Suprapubic skin (tissue), 4 donors: ENCODE data around the gene ZNF45. TPM values are rescaled to one million over a fixed set of nuclear protein-coding genes. Genes with fewer than 3 reads are reported as not detected.
A peak's percentile ranks its signal among the peaks of the same experiment; 100 is the strongest.
"Not testable (repeated sequence)": the region's sequence is repeated elsewhere in the genome, so short reads cannot be mapped to it uniquely, and the experiment has no call there.

Experiments used
- DNase-seq, 2 donors: peaks; one replicate each; pipeline ENCODE4 v3.0.0-alpha.2; 2019; ENCODE audit warnings: low spot score in 2 of 2
- H3K27ac ChIP-seq: fragments of 200-600 bp; sonication (generic); one replicate; pipeline ENCODE4 v1.5.1; 2019
- H3K27me3 ChIP-seq: fragments of 200-600 bp; sonication (generic); one replicate; pipeline ENCODE4 v1.5.1; 2019
- H3K36me3 ChIP-seq: fragments of 200-600 bp; sonication (generic); one replicate; pipeline ENCODE4 v1.5.1; 2019
- H3K4me1 ChIP-seq: fragments of 200-600 bp; sonication (generic); one replicate; pipeline ENCODE4 v1.5.1; 2019
- H3K4me3 ChIP-seq: fragments of 200-600 bp; sonication (generic); one replicate; pipeline ENCODE4 v1.5.1; 2019; ENCODE audit warnings: mild to moderate bottlenecking
- H3K9me3 ChIP-seq: fragments of 200-600 bp; sonication (generic); one replicate; pipeline ENCODE4 v1.5.1; 2019
- CTCF ChIP-seq, 2 donors: fragments of 200-600 bp in 1 of 2; fragments of 450-650 bp in 1 of 2; sonication (generic) in 1 of 2; IDR thresholded peaks; one replicate each; pipeline ENCODE4 v1.5.1; 2016 to 2019; ENCODE audit warnings: antibody characterized with exemption in 2 of 2, mild to moderate bottlenecking in 1 of 2, moderate library complexity in 1 of 2
- EP300 ChIP-seq: sonication (generic); formaldehyde crosslinking; IDR thresholded peaks from one replicate; pipeline ENCODE4 v1.6.1; 2017; ENCODE audit warnings: antibody characterized with exemption
- POLR2A ChIP-seq, 2 donors: fragments of 450-650 bp; IDR thresholded peaks; one replicate each; pipeline ENCODE4 v1.6.1; 2017; ENCODE audit warnings: antibody characterized with exemption in 2 of 2, mild to moderate bottlenecking in 2 of 2, moderate library complexity in 2 of 2
- POLR2AphosphoS5 ChIP-seq, 3 donors: sonication (generic); formaldehyde crosslinking; IDR thresholded peaks; one replicate each; pipeline ENCODE4 v1.6.1; 2017; ENCODE audit warnings: antibody characterized with exemption in 3 of 3
- WGBS: methylation state at CpG from one replicate; pipeline ENCODE4 v1.1.5; 2018; 5-methylcytosine and 5-hydroxymethylcytosine counted together
- total RNA-seq, 4 donors: library from RNA; depleted of rRNA; stranded (reverse); fragments of >200 nt; gene quantifications; one replicate each; pipeline ENCODE4 v1.1.0, GENCODE V29; 2016

The ZNF45 gene
- total RNA-seq, 4 donors from 2014 or later = 5.8 to 10.8 (median 9.9) TPM

- H3K4me3 ChIP-seq = no peak overlapping the region
Measured at GRCh38 chr19:43966079-43966694, 31.1 kb upstream of the ZNF45 start.

DNA sequence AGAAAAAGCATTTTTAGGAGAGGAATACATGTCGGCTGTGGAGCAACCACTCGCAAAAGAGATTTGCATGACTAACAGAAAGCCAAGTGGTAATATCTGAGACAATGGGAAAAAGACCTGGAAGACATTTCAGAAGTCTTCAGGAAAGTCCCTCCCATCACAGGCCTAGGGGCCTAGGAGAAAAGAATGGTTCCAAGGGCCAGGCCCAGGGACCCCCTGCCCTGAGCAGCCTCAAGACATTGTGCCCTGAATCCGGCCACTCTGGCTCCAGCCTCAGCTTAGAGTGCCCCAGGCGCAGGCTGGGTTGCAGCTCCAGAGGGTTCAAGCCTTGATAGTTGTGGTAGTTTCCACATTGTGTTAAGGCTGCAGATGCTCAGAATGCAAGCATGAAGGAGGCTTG is 25.3 kb upstream of the ZNF45 start:
- 66% methylated on average over 3 of the region's 4 CpGs for WGBS
- no peaks in the 10 kb centered on the region for H3K4me1 ChIP-seq
- TF ChIP-seq CTCF (IDR thresholded peaks at IDR 0.05) (no peak), POLR2AphosphoS5 (IDR thresholded peaks at IDR 0.05) (no peak), POLR2A (IDR thresholded peaks at IDR 0.05) (no peak), EP300 (no peak)
- DNase-seq = no peak
- peaks cover 23% of the 10 kb centered on the region for H3K36me3 ChIP-seq
- no peak overlapping the region for H3K4me3 ChIP-seq
- no peak overlapping the region for H3K27ac ChIP-seq
- no peaks in the 10 kb centered on the region for H3K27me3 ChIP-seq
- H3K9me3 ChIP-seq = peaks cover 39% of the 10 kb centered on the region

More at GRCh38 chr19:43966079-43966694, 31.1 kb upstream of the ZNF45 start:
- no peaks in the 10 kb centered on the region for H3K27me3 ChIP-seq
- TF ChIP-seq CTCF (IDR thresholded peaks at IDR 0.05) = no peak
- 100% methylated on average over 3 of the region's 3 CpGs for WGBS
- no peaks in the 10 kb centered on the region for H3K4me1 ChIP-seq
- H3K27ac ChIP-seq = no peak overlapping the region
- DNase-seq = no peak
- peaks cover 50% of the 10 kb centered on the region for H3K9me3 ChIP-seq
- H3K36me3 ChIP-seq = peaks cover 55% of the 10 kb centered on the region

DNA sequence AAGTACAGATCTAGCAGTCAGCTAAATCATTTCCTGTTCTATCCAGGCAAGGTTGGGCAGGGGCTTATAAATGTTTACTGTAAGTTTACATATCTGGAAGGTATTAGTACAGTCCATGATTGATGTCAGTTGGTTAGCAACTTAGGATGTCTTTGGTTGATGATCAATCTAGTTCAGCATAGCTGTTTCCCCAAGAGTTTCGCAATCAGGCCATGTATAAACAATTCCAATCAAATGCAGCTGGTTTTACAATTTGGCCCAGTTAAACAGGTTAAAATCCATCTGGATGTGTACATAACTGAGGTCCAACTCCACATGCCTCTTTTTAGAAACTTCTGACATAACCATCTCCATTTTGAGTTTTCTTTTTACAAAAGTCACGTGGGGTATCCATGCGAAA is 22.8 kb upstream of the ZNF45 start:
- H3K4me1 ChIP-seq = no peaks in the 10 kb centered on the region
- 87% methylated on average over 3 of the region's 3 CpGs for WGBS
- no peak overlapping the region for H3K4me3 ChIP-seq
- H3K9me3 ChIP-seq = peaks cover 21% of the 10 kb centered on the region
- peaks cover 15% of the 10 kb centered on the region for H3K36me3 ChIP-seq
- DNase-seq = no peak
- no peaks in the 10 kb centered on the region for H3K27me3 ChIP-seq
- H3K27ac ChIP-seq = no peak overlapping the region
- TF ChIP-seq POLR2A (IDR thresholded peaks at IDR 0.05) = no peak

- Histone ChIP-seq H3K9me3 (peaks cover 21% of the 10 kb centered on the region), H3K27me3 (no peaks in the 10 kb centered on the region), H3K27ac (no peak overlapping the region), H3K4me3 (no peak overlapping the region), H3K4me1 (no peaks in the 10 kb centered on the region), H3K36me3 (peaks cover 12% of the 10 kb centered on the region)
- DNase-seq = no peak
- TF ChIP-seq POLR2A (IDR thresholded peaks at IDR 0.05) (no peak), POLR2AphosphoS5 (IDR thresholded peaks at IDR 0.05) (no peak), EP300 (no peak), CTCF (IDR thresholded peaks at IDR 0.05) (no peak)
- 92% methylated on average over 3 of the region's 3 CpGs for WGBS
Measured at GRCh38 chr19:43956827-43957226, 21.7 kb upstream of the ZNF45 start.

GRCh38 chr19:43950834-43951645 is 16.0 kb upstream of the ZNF45 start, which contains the start of gene ZNF221:
Gene ZNF221 (plus strand): TSS chr19:43951228. CDS start chr19:43962727, 11,499 bp downstream.
- no peaks in the 10 kb centered on the region for H3K4me1 ChIP-seq
- peak within 1 kb of the TSS; percentile 73 for H3K4me3 ChIP-seq
- H3K27me3 ChIP-seq = peaks cover 14% of the 10 kb centered on the region
- peaks cover 12% of the 10 kb centered on the region for H3K36me3 ChIP-seq
- TF ChIP-seq POLR2AphosphoS5 (IDR thresholded peaks at IDR 0.05) (peak in 2 of 3 donors; percentile 74 to 76), EP300 (no peak), CTCF (IDR thresholded peaks at IDR 0.05) (peak in 1 of 2 donors; percentile 30)
- 1% methylated on average over 40 of the region's 40 CpGs for WGBS
- H3K9me3 ChIP-seq = peaks cover 12% of the 10 kb centered on the region
- H3K27ac ChIP-seq = no peak within 1 kb of the TSS
- peak; percentile 89 to 91 for DNase-seq

GRCh38 chr19:43949803-43950202 is 14.7 kb upstream of the ZNF45 start:
- peaks cover 12% of the 10 kb centered on the region for H3K9me3 ChIP-seq
- WGBS = 95% methylated on average over 2 of the region's 2 CpGs
- peaks cover 19% of the 10 kb centered on the region for H3K27me3 ChIP-seq
- H3K36me3 ChIP-seq, DNase-seq, H3K4me1 ChIP-seq, H3K27ac ChIP-seq, H3K4me3 ChIP-seq: not testable (repeated sequence)

DNA sequence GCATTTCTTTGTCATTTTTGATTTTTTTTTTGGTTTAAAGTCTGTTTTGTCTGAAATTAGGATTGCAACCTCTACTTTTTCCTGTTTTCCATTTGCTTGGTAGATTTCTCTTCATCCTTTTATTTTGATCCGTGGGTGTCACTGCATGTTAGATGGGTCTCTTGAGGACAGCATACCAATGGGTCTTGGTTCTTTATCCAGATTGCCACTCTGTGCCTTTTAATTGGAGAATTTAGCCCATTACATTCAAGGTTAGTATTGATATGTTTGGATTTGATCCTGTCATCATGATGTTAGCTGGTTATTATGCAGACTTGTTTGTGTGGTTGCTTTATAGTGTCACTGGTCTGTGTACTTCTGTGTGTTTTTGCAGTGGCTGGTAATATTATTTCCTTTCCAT is 12.3 kb upstream of the ZNF45 start:
- 0% methylated on average over 1 of the region's 1 CpG for WGBS
- not testable (repeated sequence) for DNase-seq, H3K9me3 ChIP-seq, H3K4me3 ChIP-seq, H3K36me3 ChIP-seq, H3K4me1 ChIP-seq, H3K27ac ChIP-seq
- peaks cover 19% of the 10 kb centered on the region for H3K27me3 ChIP-seq
